ENCODE data around the gene MINAR2.

MINAR2 gene

DNA sequence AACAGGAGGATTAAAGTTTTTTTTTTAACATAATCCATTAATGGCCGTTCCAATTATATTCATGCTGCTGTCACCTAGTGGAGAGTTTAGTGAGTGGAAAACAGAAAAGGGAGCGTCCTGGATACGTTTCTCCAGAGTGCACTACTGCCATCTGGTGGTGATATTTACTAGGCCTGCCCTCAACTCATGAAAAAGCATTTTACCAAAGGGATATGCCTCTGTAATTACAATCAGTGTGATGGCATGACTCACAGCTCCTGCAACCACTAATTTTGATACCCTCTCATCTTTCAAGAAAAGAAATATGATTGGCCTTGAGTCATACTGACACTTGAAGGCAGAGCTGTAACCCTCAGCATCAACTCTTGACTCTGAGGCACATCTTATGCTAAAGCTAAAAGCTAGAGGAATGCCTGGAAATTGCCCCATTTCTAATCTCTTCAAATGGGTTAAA, 20.1 kb downstream of the MINAR2 start:
- Histone ChIP-seq H3K4me2 (no peak overlapping the region), H3K27me3 (ENCODE audit: insufficient read depth, low read depth) (no peaks in the 10 kb centered on the region), H3K79me2 (ENCODE audit: insufficient read depth, low read depth) (no peaks in the 10 kb centered on the region), H3K27ac (no peak overlapping the region), H3K4me1 (ENCODE audit: low read depth, poor library complexity, severe bottlenecking) (peaks cover 6% of the 10 kb centered on the region), H3K36me3 (ENCODE audit: insufficient read depth) (no peaks in the 10 kb centered on the region), H3K4me3 (IDR thresholded peaks at IDR 0.05; ENCODE audit: insufficient read depth, low read depth, low read length) (no peak overlapping the region), H2AFZ (ENCODE audit: low read depth) (no peak overlapping the region), H3K9ac (no peak overlapping the region), H4K20me1 (ENCODE audit: insufficient read depth) (no peaks in the 10 kb centered on the region)
- TF ChIP-seq, protein P1, sequence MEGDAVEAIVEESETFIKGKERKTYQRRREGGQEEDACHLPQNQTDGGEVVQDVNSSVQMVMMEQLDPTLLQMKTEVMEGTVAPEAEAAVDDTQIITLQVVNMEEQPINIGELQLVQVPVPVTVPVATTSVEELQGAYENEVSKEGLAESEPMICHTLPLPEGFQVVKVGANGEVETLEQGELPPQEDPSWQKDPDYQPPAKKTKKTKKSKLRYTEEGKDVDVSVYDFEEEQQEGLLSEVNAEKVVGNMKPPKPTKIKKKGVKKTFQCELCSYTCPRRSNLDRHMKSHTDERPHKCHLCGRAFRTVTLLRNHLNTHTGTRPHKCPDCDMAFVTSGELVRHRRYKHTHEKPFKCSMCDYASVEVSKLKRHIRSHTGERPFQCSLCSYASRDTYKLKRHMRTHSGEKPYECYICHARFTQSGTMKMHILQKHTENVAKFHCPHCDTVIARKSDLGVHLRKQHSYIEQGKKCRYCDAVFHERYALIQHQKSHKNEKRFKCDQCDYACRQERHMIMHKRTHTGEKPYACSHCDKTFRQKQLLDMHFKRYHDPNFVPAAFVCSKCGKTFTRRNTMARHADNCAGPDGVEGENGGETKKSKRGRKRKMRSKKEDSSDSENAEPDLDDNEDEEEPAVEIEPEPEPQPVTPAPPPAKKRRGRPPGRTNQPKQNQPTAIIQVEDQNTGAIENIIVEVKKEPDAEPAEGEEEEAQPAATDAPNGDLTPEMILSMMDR (conservative IDR thresholded peaks at IDR 0.05; ENCODE audit: low read depth, low read length): peak; percentile 96

DNA sequence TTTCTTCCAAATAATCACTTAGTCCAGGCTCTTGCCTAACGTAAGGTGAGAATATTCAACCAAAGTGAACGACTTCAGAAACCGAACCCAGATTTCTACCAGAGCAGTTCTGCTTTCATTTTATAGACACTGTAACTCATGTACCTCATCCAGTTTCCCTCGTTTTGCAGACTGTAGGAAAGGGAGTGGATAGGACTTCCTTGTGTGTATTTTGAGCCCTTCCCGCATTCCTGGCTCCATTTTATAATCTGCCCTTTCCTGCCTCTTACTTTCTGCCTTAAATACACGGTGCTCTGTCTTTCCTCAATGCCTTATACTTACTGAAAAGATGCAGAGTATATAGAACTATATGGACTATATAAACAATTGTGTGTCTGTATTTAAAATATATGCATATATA, 20.8 kb downstream of the MINAR2 start:
- no peak overlapping the region for H3K27ac ChIP-seq
- no peaks in the 10 kb centered on the region for H3K79me2 ChIP-seq (ENCODE audit: insufficient read depth, low read depth)
- TF ChIP-seq, protein P1 (conservative IDR thresholded peaks at IDR 0.05; ENCODE audit: low read depth, low read length): no peak
- H4K20me1 ChIP-seq (ENCODE audit: insufficient read depth): no peaks in the 10 kb centered on the region
- no peak overlapping the region for H2AFZ ChIP-seq (ENCODE audit: low read depth)
- no peaks in the 10 kb centered on the region for H3K27me3 ChIP-seq (ENCODE audit: insufficient read depth, low read depth)
- no peak overlapping the region for H3K4me3 ChIP-seq (IDR thresholded peaks at IDR 0.05; ENCODE audit: insufficient read depth, low read depth, low read length)
- peaks cover 6% of the 10 kb centered on the region for H3K4me1 ChIP-seq (ENCODE audit: low read depth, poor library complexity, severe bottlenecking)
- H3K36me3 ChIP-seq (ENCODE audit: insufficient read depth): no peaks in the 10 kb centered on the region
- no peak overlapping the region for H3K9ac ChIP-seq
- no peak overlapping the region for H3K4me2 ChIP-seq

DNA sequence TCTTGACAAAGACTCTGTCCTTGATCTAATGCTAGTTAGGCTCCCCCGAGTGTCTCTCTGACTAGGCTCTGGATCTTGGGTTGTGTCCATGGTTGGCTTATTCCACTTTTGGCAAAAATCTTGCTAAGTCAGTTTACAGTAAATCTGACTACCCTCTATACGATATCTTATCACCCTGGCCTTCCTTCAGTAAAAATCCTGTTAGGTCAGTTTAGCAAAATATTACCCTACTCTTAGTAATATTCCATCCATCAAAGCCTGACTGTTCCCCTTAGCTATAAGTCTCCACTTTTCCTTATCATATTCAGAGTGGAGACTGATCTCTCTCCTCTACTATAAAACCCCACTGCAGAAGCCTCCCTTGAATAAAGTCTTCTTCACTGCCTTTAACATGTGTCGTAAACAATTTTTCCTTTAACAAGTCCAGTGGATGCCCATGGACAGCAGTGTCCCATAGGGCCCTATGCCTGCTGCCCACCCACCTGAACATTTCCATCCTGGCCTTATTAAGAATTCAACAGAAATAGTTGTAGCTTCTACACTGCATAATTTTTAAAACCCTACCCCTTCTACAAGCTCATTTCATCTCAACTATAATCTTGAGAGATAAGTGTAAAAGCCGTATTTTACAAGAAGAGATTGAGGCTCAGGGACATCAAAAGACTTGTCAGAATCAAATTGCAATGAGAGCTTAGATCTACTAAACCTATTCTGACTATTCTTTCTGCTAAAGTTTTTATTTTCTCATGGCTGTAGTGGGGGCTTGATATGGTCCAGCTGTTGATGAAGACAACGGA, 22.3 kb downstream of the MINAR2 start:
- no peak overlapping the region for H3K4me3 ChIP-seq (IDR thresholded peaks at IDR 0.05; ENCODE audit: insufficient read depth, low read depth, low read length)
- H3K36me3 ChIP-seq (ENCODE audit: insufficient read depth): no peaks in the 10 kb centered on the region
- no peaks in the 10 kb centered on the region for H3K79me2 ChIP-seq (ENCODE audit: insufficient read depth, low read depth)
- H3K9ac ChIP-seq: no peak overlapping the region
- no peak overlapping the region for H2AFZ ChIP-seq (ENCODE audit: low read depth)
- no peaks in the 10 kb centered on the region for H3K27me3 ChIP-seq (ENCODE audit: insufficient read depth, low read depth)
- H4K20me1 ChIP-seq (ENCODE audit: insufficient read depth): no peaks in the 10 kb centered on the region
- no peak overlapping the region for H3K4me2 ChIP-seq
- no peak overlapping the region for H3K27ac ChIP-seq
- H3K4me1 ChIP-seq (ENCODE audit: low read depth, poor library complexity, severe bottlenecking): peaks cover 6% of the 10 kb centered on the region
- TF ChIP-seq, protein P1 (conservative IDR thresholded peaks at IDR 0.05; ENCODE audit: low read depth, low read length): no peak

DNA sequence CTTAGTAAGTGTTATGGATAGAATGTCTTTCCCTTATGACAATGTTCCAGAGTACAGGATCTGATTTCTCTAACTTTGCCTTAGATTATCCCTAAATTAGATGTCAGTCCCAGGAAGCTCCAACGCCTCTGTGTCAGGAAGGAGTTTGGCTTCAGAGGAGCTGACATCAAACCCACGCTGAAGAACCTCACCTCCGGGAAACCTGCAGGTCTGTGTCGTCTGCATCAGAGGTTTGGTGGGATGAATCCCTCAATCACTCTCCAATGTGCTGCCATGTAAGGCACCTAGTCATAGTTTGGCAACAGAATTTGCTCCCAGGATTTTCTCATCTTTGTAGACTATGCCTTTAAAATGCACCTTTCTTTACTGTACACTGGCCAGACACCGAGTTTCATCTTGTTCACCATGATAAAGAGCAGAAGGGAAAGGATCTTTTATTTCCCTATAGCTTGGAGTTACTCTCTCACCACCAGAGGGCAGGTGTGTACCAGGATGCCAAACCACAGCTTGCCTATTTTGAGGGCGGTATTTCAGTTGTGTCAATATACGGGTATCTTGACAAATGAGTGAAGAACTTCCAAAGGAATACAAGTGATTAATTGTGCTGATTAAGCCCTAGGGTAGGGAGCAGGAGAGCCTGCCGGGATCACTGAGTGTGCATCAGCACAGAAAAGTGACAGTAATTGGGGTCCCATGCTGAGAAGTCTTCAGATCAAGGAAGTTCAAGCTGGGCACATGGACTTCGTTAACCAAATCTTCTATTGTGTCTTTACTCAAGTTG, 23.4 kb downstream of the MINAR2 start:
- Histone ChIP-seq H3K79me2 (ENCODE audit: insufficient read depth, low read depth) (no peaks in the 10 kb centered on the region), H2AFZ (ENCODE audit: low read depth) (peak overlapping the region; percentile 72), H3K27me3 (ENCODE audit: insufficient read depth, low read depth) (no peaks in the 10 kb centered on the region), H3K4me2 (peak overlapping the region; percentile 43), H3K36me3 (ENCODE audit: insufficient read depth) (no peaks in the 10 kb centered on the region), H3K4me1 (ENCODE audit: low read depth, poor library complexity, severe bottlenecking) (peaks cover 6% of the 10 kb centered on the region), H3K27ac (no peak overlapping the region), H4K20me1 (ENCODE audit: insufficient read depth) (no peaks in the 10 kb centered on the region), H3K9ac (no peak overlapping the region), H3K4me3 (IDR thresholded peaks at IDR 0.05; ENCODE audit: insufficient read depth, low read depth, low read length) (no peak overlapping the region)
- TF ChIP-seq, protein P1 (conservative IDR thresholded peaks at IDR 0.05; ENCODE audit: low read depth, low read length): peak; percentile 90

Data from KMS-11 (cell line).